CMK (cell line): Measurements from ENCODE around the gene ZBTB7C.
"Not testable (repeated sequence)": the region's sequence is repeated elsewhere in the genome, so short reads cannot be mapped to it uniquely, and the experiment has no call there.

Experiments
- DNase-seq: peaks from one replicate; pipeline ENCODE4 v3.0.0-alpha.2; 2010; ENCODE audit warnings: low read depth

Gene ZBTB7C

GRCh38 chr18:48408727-48409590, at the start of gene ZBTB7C:
ZBTB7C (minus strand) TSS chr18:48409383.
- DNase-seq: no peak

- DNase-seq: no peak
Observed at GRCh38 chr18:48456838-48457237, 47.7 kb upstream of the ZBTB7C start.

- no peak for DNase-seq
Observed at GRCh38 chr18:48455555-48456478, 46.6 kb upstream of the ZBTB7C start.

GRCh38 chr18:48454261-48454757, 45.1 kb upstream of the ZBTB7C start:
- DNase-seq: no peak

GRCh38 chr18:48453330-48454066, 44.3 kb upstream of the ZBTB7C start:
- DNase-seq: no peak

DNA sequence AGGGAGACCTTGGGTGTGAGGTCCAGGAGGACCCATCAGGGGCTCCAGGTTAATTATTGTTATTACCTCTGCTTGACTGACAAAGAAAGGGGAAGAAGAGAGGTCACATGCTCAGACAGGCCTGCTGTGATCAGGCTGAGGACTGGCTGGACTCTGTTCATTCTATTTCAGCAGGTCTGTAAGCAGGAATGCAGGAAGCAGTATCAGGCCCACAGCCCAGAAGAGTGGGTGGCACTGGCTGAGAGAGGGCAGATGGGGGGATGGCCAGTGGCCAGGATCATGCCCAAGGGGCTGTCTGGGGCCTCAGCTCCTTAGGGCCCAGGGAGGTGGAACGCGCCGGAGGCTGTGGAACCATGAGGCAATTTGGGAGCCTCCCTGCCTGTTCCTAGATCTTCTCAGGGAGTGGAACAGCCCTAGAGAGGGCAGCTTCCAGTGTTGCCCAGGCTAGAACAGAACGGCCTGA, 43.7 kb upstream of the ZBTB7C start:
- DNase-seq: no peak

GRCh38 chr18:48450685-48451084, 41.5 kb upstream of the ZBTB7C start:
- DNase-seq: no peak

DNA sequence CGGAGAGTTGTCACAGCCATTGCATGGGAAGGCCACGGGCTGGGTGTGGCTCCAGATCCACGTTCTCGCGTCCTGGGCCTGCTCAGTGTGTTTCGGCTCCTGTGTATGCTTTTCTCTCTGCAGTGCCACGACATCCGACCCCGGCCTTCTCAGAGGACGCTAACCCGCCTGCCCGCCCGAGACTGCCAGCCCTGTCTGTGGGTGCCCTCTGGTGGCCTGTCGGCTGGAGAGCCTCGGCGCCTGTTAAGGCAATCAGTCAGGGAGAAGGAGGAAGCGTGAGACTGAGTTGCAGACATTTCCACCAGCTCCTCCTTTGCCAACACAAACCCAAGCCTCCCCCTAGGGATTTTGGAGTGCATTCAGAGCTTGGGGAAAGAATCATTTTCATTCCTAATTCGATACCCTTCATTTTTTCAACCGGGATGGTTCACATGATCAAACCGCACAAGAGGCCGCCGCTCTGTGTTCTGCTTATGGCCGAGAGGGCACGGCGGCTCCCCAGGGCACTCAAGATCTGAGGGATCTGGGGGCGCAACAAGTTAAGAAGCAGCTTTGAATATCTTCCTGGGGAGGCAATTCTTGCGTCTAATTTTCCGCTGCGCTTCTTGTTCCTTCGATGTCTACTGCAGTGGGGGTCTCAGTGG, 37.5 kb upstream of the ZBTB7C start:
- peak; percentile 42 for DNase-seq

DNA sequence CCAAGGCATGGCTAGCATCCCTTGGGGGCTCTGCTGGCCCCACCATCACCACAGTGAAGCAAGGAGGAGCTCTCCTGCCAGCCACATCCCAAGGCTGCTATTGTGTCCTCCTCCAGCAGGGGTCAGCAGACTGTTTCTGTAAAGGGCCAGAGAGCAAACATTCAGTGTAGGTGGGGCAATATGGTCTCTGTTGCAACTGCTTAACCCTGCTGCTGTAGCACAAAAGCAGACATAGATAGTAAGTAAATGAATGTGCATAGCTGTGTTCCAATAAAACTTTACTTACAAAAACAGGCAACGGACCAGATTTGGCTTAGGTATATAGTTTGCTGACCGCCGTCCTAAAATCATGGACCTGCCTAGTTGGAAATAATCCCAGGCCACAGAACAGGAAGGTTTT, 36.4 kb upstream of the ZBTB7C start:
- peak; percentile 45 for DNase-seq

DNA sequence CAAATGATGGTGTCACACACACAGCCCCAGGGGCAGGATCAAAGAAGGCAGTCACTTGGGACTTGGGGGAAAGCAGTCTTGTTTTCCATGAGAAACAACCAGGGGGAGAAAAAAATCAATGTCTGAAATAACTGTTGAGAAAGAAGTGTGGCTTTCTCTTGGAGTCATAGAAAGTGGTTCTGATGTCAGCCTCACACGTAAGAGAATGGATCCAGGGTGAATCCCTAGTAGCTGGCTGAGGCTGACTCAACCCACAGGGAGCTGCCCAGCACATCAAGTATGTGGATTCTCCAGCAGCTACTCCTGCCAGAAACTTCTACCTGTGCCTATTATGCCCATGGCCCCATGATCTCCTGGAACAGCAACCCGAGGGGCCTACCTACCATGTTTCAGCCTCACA, 33.6 kb upstream of the ZBTB7C start:
- DNase-seq: no peak

DNA sequence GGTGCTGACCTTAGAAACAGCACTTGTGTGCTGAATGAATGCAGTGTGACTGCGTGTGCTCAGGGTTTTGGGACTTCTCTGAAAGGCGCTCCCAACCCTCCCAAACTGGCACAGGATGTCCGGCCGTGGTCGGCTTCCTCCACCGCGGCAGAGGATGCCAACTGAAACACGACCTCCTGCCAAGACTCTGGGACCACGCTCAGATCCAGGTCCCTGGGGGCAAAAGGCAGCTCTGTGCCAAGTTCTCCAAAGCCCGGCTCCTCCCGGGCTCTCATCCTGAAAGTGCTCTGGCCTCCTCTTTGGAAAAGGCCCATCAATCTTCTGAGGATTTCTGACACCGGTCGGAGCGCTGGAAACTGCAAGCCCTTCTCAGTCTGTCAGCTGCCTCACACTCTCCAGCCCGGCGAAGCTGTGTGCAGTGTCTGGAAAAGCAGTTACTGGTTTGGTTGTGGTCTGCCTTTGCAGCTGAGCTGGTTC, 32.3 kb upstream of the ZBTB7C start:
- DNase-seq: no peak

- DNase-seq: no peak
Observed at GRCh38 chr18:48440924-48441323, 31.7 kb upstream of the ZBTB7C start.

DNA sequence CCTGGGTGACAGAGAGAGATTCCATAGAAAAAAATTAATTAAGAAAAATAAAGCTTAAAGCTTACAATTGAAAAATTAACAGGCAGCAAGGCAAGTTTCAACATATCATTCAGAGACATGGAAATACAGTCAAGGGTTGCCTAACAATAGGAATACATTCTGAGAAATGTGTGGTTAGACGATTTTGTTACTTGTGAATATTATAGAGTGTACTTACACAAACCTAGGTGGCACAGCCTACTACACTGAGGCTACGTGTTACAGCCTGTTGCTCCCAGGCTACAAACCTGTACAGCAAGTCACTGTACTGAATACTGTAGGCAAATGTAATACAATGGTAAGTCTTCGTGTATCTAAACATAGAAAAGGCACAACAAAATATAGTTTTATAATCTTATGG, 27.7 kb upstream of the ZBTB7C start:
- no peak for DNase-seq

- not testable (repeated sequence) for DNase-seq
Observed at GRCh38 chr18:48434382-48434781, 25.2 kb upstream of the ZBTB7C start.

DNA sequence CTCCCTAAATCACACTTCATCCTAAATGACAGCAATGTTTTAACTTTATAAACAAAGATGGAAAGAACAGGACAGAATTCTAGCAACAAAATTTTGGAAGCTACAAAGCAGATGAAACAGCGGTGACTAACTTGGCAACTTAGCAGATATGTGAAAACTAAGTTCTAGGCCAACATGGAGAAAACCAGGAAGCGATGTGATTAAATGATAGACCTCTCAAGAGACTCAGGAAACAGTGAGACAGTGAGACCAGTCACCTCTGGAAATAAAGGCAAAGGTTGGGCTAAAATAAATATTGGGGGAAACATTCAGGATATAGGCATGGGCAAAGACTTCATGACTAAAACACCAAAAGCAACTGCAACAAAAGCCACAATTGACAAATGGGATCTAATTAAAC, 24.4 kb upstream of the ZBTB7C start:
- no peak for DNase-seq

DNA sequence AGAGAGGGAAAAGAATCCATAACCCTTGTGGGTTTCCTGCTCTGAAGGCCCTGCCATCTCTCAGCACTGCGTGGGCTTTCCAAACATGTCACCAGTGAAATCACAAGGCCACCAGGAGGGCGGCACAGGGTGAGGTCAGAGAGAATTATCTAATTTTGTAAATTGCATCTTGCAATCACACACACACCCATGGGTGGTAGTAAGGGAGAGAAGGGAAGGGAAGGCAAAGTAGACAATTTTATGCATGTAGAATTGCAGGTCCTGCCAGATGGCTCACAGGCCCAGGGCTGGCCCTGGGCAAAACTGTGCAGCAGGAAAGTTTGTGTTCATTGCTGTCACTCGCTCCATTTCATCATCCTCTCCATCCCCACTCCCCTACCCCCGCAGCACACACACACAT, 21.0 kb upstream of the ZBTB7C start:
- DNase-seq: no peak

DNA sequence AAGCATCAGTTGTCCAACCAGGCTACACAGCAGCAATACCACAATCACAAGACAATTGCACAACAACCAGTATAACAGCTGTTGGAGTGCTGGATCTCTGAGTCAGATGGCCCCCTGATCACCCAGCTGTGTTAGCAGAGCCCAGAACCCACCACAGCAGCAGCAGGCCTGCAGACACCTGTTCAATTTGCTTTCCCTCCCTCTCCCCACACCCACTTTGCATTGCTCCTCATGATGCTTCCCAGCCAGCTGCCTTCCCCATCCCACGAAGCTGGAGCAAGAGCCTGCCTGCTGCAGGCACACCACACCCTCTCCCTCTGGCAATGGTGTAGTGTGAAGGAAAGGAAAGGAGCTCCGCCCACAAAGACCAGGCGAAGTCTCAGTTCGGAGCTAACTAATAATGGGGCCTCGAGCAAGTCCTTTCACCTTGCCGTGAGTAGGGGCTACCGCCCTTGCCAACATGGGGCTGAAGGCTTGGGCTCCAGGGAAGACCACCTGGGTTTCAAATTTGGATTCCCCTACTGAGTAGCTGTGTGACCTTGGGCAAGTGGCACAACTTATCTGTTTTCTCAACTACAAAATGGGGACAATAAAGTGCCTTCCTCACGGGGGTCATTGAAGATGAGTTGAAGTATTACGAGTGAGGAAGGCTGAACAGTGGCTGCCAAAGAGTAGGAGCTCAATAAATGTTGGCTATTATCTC, 19.4 kb upstream of the ZBTB7C start:
- no peak for DNase-seq

- no peak for DNase-seq
Observed at GRCh38 chr18:48422947-48423378, 13.8 kb upstream of the ZBTB7C start.

GRCh38 chr18:48419277-48420022, 10.3 kb upstream of the ZBTB7C start:
- no peak for DNase-seq
